GM19025 (cell line): ENCODE measurements around the gene DAZAP1.

Experiments used
- ATAC-seq: cut with Tn5 transposase; IDR thresholded peaks from one replicate; pipeline ENCODE4 v1.9.1; 2021; ENCODE audit warnings: mild to moderate bottlenecking, low read depth, moderate library complexity; ENCODE audit not compliant: unreplicated experiment

The DAZAP1 gene

GRCh38 chr19:1423436-1424191 lies 16.2 kb downstream of the DAZAP1 start:
- ATAC-seq = no peak

GRCh38 chr19:1424192-1424955 lies 17.0 kb downstream of the DAZAP1 start:
- no peak for ATAC-seq

GRCh38 chr19:1425102-1425837 lies 17.9 kb downstream of the DAZAP1 start:
- ATAC-seq = no peak

GRCh38 chr19:1425902-1426301 lies 18.5 kb downstream of the DAZAP1 start:
- ATAC-seq = no peak

- ATAC-seq = no peak
Observed at GRCh38 chr19:1426736-1427135, 19.4 kb downstream of the DAZAP1 start.

GRCh38 chr19:1427221-1427920 lies 20.0 kb downstream of the DAZAP1 start:
- ATAC-seq = no peak

- ATAC-seq = no peak
Observed at GRCh38 chr19:1428738-1429391, 21.5 kb downstream of the DAZAP1 start.

GRCh38 chr19:1429750-1430149 lies 22.4 kb downstream of the DAZAP1 start:
- ATAC-seq = no peak

- ATAC-seq = no peak
Observed at GRCh38 chr19:1430246-1430645, 22.9 kb downstream of the DAZAP1 start.

- ATAC-seq = no peak
Observed at GRCh38 chr19:1431759-1432506, 24.5 kb downstream of the DAZAP1 start.

- no peak for ATAC-seq
Observed at GRCh38 chr19:1432507-1432887, 25.1 kb downstream of the DAZAP1 start.

GRCh38 chr19:1433119-1434039 lies 26.0 kb downstream of the DAZAP1 start:
- ATAC-seq = no peak

- ATAC-seq = no peak
Observed at GRCh38 chr19:1434040-1434366, 26.6 kb downstream of the DAZAP1 start.

- no peak for ATAC-seq
Observed at GRCh38 chr19:1434577-1435060, 27.2 kb downstream of the DAZAP1 start.

GRCh38 chr19:1435378-1435989 lies 28.1 kb downstream of the DAZAP1 start:
- ATAC-seq = no peak

GRCh38 chr19:1437609-1438008 lies 30.2 kb downstream of the DAZAP1 start:
- ATAC-seq = no peak

- ATAC-seq = peak; percentile 64
Observed at GRCh38 chr19:1438035-1438932, 30.9 kb downstream of the DAZAP1 start, which contains the start of gene RPS15. Gene RPS15, plus strand, starts transcription at chr19:1438396. Its CDS starts 30 bp downstream, at chr19:1438426.
